Measurements from ENCODE around the gene FBXL16. TPM values are rescaled to one million over a fixed set of nuclear protein-coding genes. Genes with fewer than 3 reads are reported as not detected.
A peak's percentile ranks its signal among the peaks of the same experiment; 100 is the strongest.

The FBXL16 gene
- total and polyA plus RNA-seq, 2 of the 13 experiments (the other 11 are each of a cell fraction or from before 2014, with no cell fraction given) = 0.22 to 2.0 TPM

DNA sequence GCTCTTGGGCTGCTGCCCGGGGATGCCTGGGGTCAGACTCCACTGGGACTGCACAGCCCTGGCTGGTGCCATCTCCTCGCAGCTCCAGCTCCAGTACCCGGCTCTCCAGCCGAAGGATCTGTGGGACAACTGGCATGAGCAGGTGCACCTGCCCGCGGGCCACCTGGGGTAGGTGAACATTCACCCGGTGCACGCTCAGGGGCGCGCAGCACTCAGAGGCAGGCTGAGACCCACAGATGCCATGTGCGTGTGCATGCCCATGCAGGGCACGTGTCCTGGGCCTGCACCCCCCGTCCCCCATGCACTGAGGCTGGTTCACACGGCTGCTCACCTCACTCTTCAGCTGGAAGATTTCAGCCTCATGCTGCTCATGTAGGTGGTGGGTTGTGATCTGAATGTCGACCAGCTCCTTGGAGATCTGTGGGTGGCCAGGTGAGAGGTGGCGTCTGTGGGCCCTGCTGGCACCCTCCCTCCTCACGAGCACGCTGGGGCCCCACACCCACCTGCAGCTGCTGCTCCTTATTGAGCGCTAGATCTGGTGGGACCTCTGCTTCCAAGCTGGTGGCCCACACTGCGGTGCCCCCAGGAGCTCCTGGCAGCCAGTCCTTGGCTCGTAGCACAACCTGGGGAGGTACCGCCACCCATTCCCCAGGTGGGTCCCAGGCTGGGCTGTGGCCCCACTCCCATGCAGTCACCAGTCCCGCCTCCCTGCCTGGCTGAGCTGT lies 20.0 kb upstream of the FBXL16 start (continued):
- TF ChIP-seq ZNF512 (CRISPR knock-in tag; IDR thresholded peaks at IDR 0.05) = no peak
- TF ChIP-seq ZNF776 (CRISPR knock-in tag; IDR thresholded peaks at IDR 0.05) = 0 out of 2 replicates have a peak, but pooled peaks have one; percentile 0
- no peak for TF ChIP-seq REST (IDR thresholded peaks at IDR 0.05; ENCODE audit: borderline replicate concordance in 1 of 2, low read depth in 1 of 2, low read length in 2 of 2)
- no peak for TF ChIP-seq IRX3 (CRISPR knock-in tag; IDR thresholded peaks at IDR 0.05; ENCODE audit: borderline replicate concordance, low read depth)
- TF ChIP-seq KDM2A (CRISPR knock-in tag; IDR thresholded peaks at IDR 0.05; ENCODE audit: borderline replicate concordance, low read depth) = peak; percentile 45; the same call in 1 of the 2 replicates
- TF ChIP-seq ZNF570 (CRISPR knock-in tag; IDR thresholded peaks at IDR 0.05; ENCODE audit: borderline replicate concordance) = no peak
- no peak for TF ChIP-seq ZSCAN9 (CRISPR knock-in tag; IDR thresholded peaks at IDR 0.05; ENCODE audit: borderline replicate concordance)
- no peak for TF ChIP-seq ETV5 (CRISPR knock-in tag; IDR thresholded peaks at IDR 0.05; ENCODE audit: borderline replicate concordance)
- TF ChIP-seq AGO1 (IDR thresholded peaks at IDR 0.05; ENCODE audit: low read depth, low read length, poor library complexity, severe bottlenecking) = peak; percentile 56
